ENCODE results near the gene LAMB3.

The LAMB3 gene

DNA sequence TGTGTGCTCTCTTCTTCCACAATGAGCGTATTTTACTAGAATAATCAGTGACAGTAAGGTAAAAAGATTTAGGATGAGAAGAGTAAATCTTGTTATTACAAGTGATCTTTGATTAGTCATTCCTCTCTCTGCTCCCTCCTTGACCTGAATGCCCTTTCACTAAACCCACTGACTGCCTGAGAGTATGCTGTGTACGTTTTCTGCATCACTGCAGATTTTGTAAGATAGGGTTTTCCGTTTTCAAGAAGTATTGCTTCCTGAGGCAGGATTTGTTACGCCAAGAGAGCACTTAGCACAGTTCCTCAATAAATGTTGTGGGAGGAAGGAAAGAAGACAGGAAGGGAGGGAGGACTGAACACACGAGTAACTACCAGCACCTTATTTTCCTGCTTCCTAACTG is 7.7 kb upstream of the LAMB3 start:
- DNase-seq = no peak

DNA sequence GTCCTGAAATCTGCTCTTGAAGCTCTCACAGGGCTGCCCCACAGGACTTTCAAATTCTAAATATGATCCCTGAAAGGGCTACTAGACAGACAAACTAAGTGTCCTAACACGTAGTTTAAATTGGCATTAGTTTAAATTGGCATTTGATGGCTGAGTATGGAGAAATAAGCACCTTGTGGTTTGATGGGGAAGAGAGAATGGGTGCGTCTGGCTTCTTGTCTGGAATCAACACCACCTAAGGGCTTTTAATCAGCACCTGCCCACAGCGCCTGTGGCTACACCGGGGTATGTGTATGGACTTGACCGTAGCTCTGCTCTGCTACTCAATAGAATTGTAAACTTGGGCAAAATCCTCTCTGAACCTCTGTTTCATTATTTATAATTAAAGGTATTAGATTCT is 5.7 kb upstream of the LAMB3 start:
- DNase-seq = no peak

DNA sequence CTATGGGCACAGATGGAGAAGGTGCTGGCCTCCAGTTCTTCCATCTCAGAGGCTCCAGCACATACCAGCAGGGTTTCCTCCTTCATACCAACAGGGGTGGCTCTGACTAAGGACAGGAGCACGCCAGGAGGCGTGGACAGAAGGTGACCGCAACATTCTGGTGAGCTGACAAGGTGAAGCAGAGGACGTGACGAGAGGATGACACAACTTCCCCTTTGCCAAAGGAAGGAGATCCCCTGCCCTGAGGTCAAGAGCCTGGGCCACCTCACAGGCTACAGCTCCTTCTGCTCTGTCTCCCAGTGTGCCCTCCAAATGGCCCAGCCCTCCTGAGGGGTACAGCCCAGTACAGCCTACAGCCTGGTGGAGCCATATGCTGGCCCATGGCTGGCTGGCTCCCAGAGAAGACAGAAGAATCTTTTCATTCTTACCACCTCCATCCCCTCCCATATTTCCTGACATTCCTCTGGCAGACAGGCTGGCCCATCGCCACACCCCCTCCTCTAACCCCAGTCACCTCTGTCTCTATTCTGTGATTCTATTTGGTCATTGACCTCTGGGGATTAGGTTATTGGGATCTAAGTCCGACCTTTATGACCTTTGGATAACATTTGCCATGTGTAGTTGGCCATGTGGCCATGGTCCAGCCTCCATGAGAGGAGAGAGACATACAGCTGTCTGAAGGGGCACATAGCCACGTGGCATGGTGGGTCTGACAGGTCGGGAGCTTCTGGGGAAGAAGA is 5.1 kb upstream of the LAMB3 start:
- no peak for DNase-seq

DNA sequence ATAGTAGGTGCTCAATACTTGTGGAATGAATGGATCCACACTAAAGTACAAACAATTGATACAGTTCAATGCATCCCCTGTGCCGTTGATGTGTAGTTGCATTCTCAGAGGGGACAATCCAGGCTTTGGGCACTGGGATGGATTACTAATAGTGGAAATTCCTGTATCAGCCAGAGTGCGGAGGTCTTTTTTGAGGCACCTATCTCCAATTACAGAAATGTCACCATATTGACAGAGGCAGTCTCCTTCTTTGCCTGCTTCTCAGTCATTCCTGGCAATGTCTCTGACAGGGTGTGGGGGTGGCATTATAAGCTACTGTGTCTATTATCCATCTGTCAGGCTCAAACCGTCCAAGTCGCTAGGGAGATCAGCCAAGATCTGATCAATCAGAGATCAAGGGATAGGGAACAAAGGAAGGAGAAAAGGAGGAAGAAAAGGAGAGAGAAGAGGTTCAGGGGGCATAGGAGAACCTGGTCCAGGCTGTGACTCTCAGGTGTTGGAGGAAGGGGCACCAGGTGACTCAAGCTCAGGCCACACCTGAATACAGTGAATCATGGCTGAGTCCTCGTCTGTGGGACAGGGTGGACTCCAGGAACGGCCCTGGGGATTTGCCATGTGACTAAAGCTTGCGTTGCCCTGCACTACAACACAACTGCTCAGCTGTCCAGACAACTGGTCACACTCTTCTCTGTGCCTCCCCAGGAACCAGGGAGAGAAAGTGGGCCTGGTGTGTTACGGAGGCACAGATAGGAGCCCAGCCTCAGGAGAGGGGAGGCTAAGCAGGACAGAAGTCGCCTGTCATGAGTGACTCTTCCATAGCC is 3.4 kb upstream of the LAMB3 start:
- DNase-seq = no peak

DNA sequence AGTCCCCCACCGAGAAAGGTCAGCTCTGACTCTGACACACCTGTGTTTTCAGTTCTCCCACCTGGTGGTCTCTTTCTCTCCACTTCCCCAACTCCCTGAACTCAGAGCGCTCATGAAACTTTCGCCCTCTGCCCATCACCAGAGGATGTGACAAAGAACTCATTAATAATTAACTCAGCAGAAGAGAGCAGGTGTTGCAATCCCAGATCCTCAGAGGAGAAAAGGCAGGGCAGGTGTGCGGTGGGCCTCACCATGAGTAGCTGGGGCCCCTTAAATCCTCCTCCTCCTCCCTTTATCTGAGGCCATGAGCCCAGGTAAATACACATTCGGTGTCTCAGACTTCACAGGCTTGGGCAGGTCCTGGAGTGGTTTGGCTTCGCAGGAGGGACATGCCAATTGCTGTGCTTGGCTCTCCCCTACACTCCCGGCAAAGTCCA is 1.7 kb upstream of the LAMB3 start:
- no peak for DNase-seq

DNA sequence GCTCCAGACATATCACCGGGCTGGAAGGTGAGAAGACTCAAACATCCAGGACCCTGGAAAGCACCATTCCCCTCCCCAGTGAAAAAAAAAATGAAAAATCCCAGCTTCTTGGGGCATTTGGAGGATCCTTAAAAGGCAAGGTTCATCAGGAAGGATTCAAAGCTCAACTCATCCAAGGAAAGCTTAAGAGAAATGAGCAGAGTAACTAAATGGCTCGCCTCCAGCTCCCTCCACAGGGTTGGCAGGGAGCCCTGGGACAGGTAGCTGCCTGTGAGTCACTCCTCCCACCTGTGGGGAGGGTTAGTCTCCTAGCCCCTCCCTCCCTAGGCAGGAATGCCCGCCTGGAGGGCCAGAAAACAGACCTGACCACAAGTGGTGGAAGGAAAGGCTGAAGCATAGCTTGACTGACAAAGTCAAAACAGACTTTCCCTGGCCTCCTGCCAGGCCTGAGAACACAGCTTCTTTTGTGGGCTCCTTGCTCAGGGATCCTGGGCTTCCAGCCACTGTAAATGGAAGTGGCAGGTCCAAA is 712 bp upstream of the LAMB3 start:
- DNase-seq = no peak

DNA sequence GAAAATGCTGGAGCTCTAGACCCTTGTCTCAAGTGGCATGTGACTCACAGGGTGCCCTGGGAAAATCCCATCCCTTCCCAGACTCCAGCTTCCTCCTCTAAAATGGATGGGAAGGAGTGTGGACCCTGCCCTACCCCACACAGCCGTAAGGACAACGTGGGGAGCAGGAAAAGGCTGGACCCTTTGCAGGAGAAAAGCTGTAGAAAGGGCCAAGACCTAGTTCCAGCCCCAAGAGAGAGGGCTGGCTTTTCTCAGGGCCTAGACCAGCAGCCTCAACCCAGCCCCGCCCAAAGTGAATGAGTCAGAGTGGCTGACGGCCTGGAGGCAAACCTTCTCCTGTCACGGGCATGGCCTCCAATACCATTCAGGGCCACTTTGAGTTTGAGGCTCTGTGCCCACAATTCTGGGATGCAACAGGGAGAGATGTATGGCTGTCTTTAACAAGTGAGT is 1.1 kb downstream of the LAMB3 start:
- no peak for DNase-seq

DNA sequence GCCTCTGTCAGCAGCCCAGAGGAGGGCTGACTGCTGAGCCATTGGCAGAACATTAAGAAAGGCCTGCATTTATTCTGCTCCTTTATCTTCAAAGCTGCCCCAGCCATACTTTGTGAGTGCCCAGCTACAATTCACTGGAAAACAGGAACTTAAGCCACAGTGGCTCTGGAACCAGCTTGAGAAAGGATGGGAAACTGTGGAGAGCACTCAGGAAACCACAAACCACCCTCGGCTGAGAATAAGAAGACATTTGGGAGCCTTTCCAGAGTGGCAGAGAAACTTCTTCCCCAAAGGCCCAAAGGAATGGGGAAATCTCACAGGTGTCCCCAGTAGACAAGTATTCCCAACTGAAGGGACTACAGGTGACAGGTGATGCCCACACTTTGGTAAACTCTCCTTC is 1.8 kb downstream of the LAMB3 start:
- no peak for DNase-seq

DNA sequence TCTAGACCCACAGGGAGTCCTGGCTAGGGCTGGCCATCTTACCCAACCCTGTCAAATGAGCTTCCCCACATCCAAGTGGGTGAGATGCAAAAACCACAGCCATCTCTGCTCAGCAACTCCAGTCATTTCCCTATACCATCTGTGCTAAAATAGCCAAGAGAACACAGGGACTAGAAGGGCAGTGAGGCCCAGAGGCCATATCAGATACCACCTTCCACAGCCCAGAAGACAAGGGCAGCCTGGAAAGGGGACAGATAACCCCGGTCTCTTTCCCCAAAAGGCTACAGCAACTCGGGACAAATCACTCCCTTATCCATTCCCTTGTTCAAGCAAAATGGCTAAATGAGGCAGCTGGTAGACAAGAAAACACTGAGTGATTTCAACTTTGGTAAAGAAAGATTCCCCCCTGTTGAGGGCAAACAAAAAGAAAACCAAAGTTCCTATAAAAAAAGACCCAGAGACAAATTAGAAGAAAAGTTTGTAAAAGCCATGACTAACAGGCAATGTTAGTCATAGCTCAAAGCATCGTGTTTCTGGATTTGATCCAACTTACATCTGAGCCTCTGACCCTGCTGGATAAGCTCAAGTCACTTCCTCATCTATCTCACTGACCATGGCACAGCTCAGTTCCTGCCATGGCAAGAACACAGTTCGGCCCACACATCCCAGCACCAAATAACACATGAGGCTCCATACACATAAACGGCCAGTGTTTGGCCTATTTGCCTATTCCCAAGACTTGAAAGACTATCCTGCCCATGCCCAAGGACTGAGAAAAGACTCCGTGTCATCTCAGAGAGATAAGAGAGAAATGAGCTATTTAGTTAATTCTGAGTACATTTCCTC is 3.1 kb downstream of the LAMB3 start:
- no peak for DNase-seq

DNA sequence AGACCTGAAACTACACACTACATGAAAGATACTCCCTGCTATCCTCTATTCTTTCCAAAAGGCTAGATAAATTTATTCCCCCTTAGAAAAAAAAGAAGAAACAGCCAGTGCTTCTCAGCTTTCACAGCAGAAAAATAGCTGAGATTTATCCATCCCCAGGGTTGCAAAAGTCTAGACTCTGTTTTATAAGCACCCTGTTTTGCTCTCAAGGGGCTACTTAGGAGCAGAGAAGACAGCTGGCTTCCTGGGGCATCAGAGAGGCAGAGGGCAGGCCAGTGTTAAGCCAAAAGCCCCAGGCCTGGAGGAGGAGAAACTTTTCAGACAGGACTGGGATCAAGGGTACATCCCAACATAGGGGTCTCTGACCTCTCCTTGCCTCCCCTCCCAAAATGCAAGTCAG is 3.9 kb downstream of the LAMB3 start:
- DNase-seq = no peak

DNA sequence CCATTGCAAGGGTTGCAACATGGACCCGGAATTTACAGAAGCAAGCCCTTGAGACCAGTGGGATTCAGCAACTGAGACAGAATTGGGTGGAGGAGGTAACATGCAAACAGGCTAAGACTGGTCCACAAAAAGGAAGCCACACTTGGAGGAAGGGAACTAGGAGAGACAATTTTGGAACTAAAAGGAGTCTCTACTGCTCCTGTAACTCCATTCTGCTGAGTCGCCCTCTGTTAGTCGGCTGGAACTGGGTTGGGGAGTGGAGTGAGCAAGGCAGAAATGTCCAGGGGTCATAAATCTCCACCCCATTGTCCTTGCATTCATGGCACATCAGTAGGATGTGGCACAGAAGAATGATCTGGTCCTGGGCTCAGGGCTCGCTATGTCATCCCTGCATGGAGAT is 5.1 kb downstream of the LAMB3 start:
- DNase-seq = no peak

DNA sequence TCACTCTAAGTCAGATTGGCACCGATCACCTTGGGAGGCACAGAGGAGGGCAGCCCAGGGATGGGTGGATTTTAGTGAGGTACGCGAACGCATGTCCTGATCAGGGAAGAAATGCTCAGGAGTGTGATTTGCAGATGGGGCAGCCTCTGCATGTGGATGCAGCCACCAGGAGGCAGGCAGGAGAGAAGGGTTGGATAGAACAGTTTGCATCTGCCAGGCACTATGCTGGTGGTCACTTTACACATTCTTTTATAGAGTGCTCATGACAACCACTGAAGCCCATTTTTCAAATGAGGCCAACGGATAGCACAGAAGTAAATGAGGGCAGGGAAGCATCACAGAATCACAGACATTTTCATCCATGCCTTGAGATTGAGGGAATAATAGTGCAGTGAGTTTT is 5.7 kb downstream of the LAMB3 start:
- no peak for DNase-seq

DNA sequence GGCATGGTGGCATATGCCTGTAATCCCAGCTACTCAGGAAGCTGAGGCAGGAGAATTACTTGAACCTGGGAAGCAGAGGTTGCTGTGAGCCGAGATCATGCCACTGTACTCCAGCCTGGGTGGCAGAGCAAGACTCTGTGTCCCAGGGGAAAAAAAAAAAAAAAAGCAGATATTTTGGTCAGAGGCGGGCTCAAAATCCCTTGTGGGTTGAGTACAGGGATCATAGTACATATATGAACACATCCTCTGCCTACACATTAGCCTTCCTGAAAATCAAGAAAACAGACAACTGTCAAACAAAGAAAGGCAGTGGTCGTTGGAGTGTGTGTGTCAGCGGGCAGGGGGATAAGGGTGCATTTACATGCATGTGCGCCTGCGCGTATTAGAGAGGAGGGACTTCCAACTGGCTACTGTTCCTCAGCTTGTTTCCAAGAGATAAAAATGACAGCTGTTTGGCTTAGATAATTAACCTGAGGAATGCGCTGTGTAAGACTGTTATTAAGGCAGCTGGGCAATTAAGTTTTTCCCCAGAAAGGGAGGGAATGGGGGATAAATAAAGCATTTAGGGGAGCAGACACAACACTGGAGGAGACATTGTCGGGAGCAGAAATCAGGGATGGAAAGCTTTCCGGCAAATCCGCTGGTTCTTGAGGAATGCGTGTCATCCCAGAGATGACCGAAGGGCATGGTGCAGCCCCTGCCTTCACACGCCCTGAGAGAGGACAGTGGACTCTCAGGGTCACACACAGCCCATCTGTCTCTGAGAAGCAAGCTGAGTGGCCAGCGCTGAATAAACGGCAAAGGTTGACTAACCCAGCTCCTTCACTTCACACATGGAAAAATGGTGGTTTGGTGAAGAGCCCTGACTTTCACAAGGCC is 6.4 kb downstream of the LAMB3 start:
- no peak for DNase-seq

DNA sequence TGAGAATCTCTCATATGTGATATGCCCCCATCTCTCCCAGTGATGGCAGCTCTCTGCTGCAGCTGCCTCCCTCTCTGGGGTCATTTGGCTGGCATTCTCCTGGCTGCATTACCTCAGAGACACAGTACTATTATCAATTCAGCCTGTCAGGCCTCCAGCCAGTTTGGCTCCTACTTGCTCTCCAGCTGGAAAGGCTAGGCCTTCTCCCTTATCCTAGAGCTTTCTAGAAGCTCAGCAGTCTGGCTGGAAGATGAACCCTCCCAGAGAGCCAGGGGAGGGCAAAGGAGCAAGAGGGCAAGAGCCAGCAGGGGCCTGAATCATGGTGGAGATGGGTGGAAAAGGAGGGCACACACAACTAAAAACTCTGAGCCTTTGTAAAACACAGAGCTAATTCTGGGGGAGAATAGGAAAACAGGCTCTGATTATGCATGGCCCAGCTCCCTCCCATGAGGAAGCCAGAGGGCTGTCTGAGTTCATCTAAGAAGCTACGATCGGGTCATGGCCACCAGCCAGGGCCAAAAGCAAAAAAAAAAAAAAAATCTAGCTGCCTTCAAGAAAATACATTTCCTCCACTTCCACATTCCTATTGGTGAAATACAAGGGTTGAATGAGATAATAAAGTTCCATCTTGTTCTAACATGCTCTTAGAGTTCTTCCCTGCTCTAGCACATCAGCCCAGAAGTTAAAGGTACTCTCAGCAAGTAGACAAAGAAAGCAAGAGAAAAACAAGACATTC is 8.8 kb downstream of the LAMB3 start:
- no peak for DNase-seq

DNA sequence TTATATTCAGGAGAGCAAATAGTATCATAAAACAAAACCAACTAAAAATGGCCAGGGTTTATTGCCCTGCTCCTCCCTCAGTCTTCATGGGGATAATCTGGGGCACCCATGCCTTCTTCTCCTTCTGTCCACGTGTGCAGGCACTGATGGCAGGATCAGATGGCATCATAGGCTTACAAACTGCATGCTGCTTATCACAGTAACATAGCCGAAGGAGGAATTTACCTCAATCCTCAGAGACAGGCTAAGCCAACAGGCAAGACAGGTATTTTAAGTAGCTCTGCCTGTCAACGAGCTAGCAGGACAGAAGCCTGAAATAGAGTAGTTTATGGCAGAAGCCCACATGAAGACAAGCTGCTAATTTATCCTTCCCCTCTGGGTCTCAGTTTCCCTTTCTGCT is 9.4 kb downstream of the LAMB3 start:
- no peak for DNase-seq

DNA sequence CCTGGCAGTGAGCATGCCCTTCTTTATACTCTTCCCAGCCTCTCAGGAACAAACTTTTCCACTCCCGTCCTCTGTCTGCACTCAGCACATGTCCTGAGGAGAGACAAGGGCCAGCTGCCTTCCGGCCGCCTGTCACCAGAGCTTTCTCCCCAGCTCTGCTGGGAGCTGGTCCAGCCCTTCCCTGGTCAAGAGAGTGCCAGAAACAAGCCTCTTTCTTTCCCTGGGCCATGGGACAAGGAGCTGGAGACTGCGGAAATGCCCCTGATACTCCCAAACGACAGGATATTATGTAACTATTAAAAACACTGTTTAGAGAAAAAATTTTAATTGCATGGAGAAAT is 10.4 kb downstream of the LAMB3 start:
- DNase-seq = no peak

DNA sequence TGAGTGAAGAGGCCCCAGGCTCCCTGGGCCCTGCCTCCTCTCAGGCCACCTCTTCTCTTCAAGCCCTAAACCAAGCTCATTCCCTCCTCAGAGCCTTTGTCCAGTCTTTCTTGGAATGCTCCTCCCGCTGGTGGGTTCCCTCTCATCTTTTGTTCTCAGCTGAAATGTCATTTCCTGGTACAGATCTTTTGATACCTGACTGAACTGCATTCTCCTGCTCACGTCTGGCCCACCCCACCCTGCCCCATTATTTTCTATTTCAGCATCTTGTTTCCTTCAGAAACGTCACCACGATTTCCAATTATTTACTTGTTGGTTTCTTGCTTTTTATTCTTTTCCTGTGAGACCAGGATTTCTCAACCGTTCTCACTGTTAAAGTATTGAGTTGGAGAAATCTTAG is 16.4 kb downstream of the LAMB3 start:
- no peak for DNase-seq

DNA sequence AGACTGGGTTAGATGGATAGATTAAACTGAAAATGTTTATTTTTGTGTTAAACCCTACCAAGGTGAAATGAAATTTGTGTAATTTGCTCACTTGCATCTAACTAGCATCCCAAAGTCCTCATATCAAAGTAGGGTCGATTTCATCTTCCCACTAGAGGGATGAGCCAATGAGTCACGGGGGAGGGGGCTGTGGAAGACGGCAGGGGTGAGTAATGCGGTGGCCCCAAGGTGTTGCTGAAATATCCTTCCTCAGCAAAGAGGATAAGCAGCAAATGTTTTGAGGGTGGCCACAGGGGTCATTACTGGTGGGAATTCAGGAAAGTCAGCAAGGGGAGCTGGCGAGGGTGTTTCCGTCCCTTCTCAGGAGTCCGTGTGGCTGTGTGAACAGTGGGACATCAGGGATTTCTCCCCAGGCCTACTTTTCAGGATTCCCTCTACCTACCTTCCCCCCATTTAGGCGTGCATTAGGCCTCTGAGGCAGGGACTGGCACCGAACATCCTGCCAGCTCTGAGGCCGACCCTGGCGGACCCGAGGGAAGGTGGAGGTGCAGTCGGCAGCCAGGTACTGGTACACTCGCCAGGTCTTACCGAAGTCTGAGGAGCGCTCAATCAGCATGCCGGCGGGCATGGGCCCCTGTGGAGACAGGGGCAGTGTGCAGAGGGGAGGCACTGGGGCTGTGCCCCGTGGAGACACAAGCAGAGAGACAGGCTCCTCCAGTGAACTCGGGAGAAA is 18.1 kb downstream of the LAMB3 start:
- DNase-seq = no peak

DNA sequence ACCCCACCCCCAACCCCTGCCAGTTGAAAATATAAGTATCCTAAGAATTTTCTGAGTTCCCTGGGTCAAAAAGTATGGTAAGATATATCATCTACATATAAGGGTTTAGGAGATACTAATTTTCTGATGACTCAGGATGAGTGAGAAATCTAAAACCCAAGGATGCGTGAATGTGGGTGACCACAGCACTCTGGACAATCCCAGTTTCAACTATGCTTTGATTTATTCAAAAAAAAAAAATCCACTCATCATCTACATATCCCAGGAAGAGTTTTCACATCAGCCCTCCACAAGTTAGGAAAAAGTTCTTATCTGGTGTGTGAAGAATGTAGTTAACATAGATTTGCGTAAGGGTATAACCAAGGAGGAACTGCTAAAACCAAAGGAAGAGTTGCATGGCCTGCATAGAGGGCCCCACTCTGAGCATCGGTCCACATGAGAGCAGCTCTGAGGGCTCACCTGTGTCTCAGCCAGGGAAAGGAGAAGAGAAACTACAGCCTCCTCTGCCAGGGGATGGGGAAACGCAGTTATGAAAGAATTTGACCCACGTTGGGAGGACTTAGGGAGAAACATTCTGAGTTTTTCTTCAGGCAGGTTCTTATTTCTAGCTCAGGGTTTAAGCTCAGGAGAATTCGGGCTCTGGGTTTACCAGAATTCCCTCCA is 18.8 kb downstream of the LAMB3 start:
- no peak for DNase-seq
